Uterus (tissue), 2 donors: ENCODE results near the gene ZBTB47.

Experiments
- POLR2A ChIP-seq, 2 donors: fragments of 450-650 bp; IDR thresholded peaks; one replicate each; pipeline ENCODE4 v1.6.1; 2016; ENCODE audit warnings: antibody characterized with exemption in 2 of 2, mild to moderate bottlenecking in 1 of 2, moderate library complexity in 1 of 2
- TF ChIP-seq, protein P1 (sequence below), 4 experiments: fragments of 200-600 bp in 2 of 4; fragments of 450-650 bp in 2 of 4; sonication (generic) in 2 of 4; IDR thresholded peaks; one replicate each; pipeline ENCODE4 v1.5.1; 2016 to 2019; ENCODE audit warnings: antibody characterized with exemption in 4 of 4, mild to moderate bottlenecking in 2 of 4, moderate library complexity in 1 of 4

DNA sequence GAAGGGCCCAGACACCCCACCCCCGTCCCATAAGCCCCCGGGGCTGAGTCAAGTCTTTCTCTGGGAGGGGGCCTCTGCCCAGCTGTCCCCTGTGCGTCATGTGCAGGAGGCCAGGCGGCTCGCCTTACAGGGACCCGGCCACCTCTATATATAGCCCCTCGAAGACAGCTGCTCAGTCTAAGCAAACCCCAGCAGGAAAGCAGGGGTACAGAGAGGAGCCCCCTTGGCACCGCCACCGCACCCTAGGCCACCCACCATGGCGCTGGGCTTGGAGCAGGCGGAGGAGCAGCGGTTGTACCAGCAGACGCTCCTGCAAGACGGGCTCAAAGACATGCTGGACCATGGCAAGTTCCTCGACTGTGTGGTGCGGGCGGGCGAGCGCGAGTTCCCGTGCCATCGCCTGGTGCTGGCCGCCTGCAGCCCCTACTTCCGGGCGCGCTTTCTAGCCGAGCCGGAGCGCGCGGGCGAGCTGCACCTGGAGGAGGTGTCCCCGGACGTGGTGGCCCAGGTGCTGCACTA lies 31.9 kb downstream of the ZBTB47 start, which contains the start of gene KLHL40:
- TF ChIP-seq, protein P1, sequence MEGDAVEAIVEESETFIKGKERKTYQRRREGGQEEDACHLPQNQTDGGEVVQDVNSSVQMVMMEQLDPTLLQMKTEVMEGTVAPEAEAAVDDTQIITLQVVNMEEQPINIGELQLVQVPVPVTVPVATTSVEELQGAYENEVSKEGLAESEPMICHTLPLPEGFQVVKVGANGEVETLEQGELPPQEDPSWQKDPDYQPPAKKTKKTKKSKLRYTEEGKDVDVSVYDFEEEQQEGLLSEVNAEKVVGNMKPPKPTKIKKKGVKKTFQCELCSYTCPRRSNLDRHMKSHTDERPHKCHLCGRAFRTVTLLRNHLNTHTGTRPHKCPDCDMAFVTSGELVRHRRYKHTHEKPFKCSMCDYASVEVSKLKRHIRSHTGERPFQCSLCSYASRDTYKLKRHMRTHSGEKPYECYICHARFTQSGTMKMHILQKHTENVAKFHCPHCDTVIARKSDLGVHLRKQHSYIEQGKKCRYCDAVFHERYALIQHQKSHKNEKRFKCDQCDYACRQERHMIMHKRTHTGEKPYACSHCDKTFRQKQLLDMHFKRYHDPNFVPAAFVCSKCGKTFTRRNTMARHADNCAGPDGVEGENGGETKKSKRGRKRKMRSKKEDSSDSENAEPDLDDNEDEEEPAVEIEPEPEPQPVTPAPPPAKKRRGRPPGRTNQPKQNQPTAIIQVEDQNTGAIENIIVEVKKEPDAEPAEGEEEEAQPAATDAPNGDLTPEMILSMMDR (IDR thresholded peaks at IDR 0.05), result no peak
- TF ChIP-seq POLR2A (IDR thresholded peaks at IDR 0.05), result no peak
